Liver (tissue), 9 donors: ENCODE results near the gene TEX53. TPM values are rescaled to one million over a fixed set of nuclear protein-coding genes. Genes with fewer than 3 reads are reported as not detected.

Experiments
- DNase-seq: peaks from one replicate; pipeline ENCODE4 v3.0.0-alpha.2; 2017; ENCODE audit warnings: low spot score
- H3K27ac ChIP-seq, 2 donors: one replicate each; pipeline ENCODE4 v1.7.0; 2013; ENCODE audit warnings: inconsistent platforms in 2 of 2, low read length in 2 of 2, control low read depth in 1 of 2, low read depth in 1 of 2, mild to moderate bottlenecking in 1 of 2
- H3K27me3 ChIP-seq, 4 donors: one replicate each; pipeline versions ENCODE4 v1.6.1 to v1.7.0; 2013; ENCODE audit warnings: low read length in 3 of 4, inconsistent platforms in 1 of 4, mild to moderate bottlenecking in 1 of 4, moderate library complexity in 1 of 4; ENCODE audit not compliant: control insufficient read depth in 4 of 4, insufficient read depth in 4 of 4
- H3K36me3 ChIP-seq, 4 donors: one replicate each; pipeline versions ENCODE4 v1.6.1 to v1.7.0; 2013; ENCODE audit warnings: low read length in 3 of 4, mild to moderate bottlenecking in 3 of 4, low read depth in 1 of 4, moderate library complexity in 1 of 4; ENCODE audit not compliant: control insufficient read depth in 4 of 4, insufficient read depth in 3 of 4
- H3K4me1 ChIP-seq, 4 donors: one replicate each; pipeline versions ENCODE4 v1.6.1 to v1.7.0; 2013; ENCODE audit warnings: low read length in 3 of 4, mild to moderate bottlenecking in 3 of 4, moderate library complexity in 1 of 4; ENCODE audit not compliant: control insufficient read depth in 4 of 4, insufficient read depth in 4 of 4
- H3K4me3 ChIP-seq, 3 donors: one replicate each; pipeline versions ENCODE4 v1.6.1 to v1.7.0; 2013; ENCODE audit warnings: low read length in 3 of 3, control low read depth in 1 of 3, low read depth in 1 of 3, mild to moderate bottlenecking in 1 of 3
- H3K9ac ChIP-seq, 2 donors: one replicate each; pipeline ENCODE4 v1.7.0; 2013; ENCODE audit warnings: low read length in 2 of 2, mild to moderate bottlenecking in 2 of 2, moderate library complexity in 2 of 2, control low read depth in 1 of 2, low read depth in 1 of 2
- H3K9me3 ChIP-seq, 4 donors: one replicate each; pipeline versions ENCODE4 v1.6.1 to v1.7.0; 2013; ENCODE audit warnings: low read length in 3 of 4; ENCODE audit not compliant: control insufficient read depth in 4 of 4
- EGR1 ChIP-seq, 2 donors: IDR thresholded peaks; 2 replicates each; pipeline ENCODE4 v1.6.1; 2016 to 2018; ENCODE audit warnings: antibody characterized with exemption in 2 of 2, low read depth in 2 of 2
- FOXA1 ChIP-seq: IDR thresholded peaks from 2 replicates; pipeline ENCODE4 v1.6.1; 2016; ENCODE audit warnings: antibody characterized with exemption
- FOXA2 ChIP-seq: IDR thresholded peaks from 2 replicates; pipeline ENCODE4 v1.6.1; 2016; ENCODE audit warnings: antibody characterized with exemption
- GABPA ChIP-seq, 2 donors: IDR thresholded peaks in 1 of 2; conservative IDR thresholded peaks in 1 of 2; 2 replicates each; pipeline ENCODE4 v1.6.1; 2016; ENCODE audit warnings: antibody characterized with exemption in 2 of 2, mild to moderate bottlenecking in 1 of 2, moderate library complexity in 1 of 2
- HNF4A ChIP-seq, 2 donors: conservative IDR thresholded peaks; 2 replicates each; pipeline ENCODE4 v1.6.1; 2016; ENCODE audit warnings: antibody characterized with exemption in 2 of 2, mild to moderate bottlenecking in 2 of 2
- HNF4G ChIP-seq: IDR thresholded peaks from 2 replicates; pipeline ENCODE4 v1.6.1; 2016; ENCODE audit warnings: antibody characterized with exemption
- JUND ChIP-seq, 2 donors: IDR thresholded peaks; 2 replicates each; pipeline ENCODE4 v1.6.1; 2016; ENCODE audit warnings: antibody characterized with exemption in 2 of 2
- NR2F2 ChIP-seq: IDR thresholded peaks from 2 replicates; pipeline ENCODE4 v1.6.1; 2016; ENCODE audit warnings: antibody characterized with exemption
- RXRA ChIP-seq, 2 donors: IDR thresholded peaks; 2 replicates each; pipeline ENCODE4 v1.6.1; 2017 to 2018; ENCODE audit warnings: antibody characterized with exemption in 2 of 2, mild to moderate bottlenecking in 1 of 2
- SP1 ChIP-seq: IDR thresholded peaks from 2 replicates; pipeline ENCODE4 v1.6.1; 2018; ENCODE audit warnings: antibody characterized with exemption, mild to moderate bottlenecking
- TAF1 ChIP-seq: conservative IDR thresholded peaks from 2 replicates; pipeline ENCODE4 v1.6.1; 2016; ENCODE audit warnings: antibody characterized with exemption, mild to moderate bottlenecking
- YY1 ChIP-seq: IDR thresholded peaks from 2 replicates; pipeline ENCODE4 v1.6.1; 2016; ENCODE audit warnings: antibody characterized with exemption, mild to moderate bottlenecking
- WGBS: extraction: QIAGEN DNeasy Blood & Tissue Kit; methylation state at CpG from one replicate; pipeline ENCODE4 v1.1.7; 2013; 5-methylcytosine and 5-hydroxymethylcytosine counted together
- polyA plus RNA-seq, 2 donors: library from polyadenylated mRNA; stranded (reverse) in 1 of 2; unstranded in 1 of 2; fragments of 200-250 nt in 1 of 2; fragments of >200 nt in 1 of 2; fragmentation: Nextera tagmentation in 1 of 2; extraction: Ambion mirVana in 1 of 2; gene quantifications; one replicate each; pipeline versions ENCODE4 v1.2.1 to v1.2.3, GENCODE V29; 2013 to 2015
- total RNA-seq, 2 donors: library from RNA; depleted of rRNA; stranded (reverse); fragments of >200 nt; gene quantifications; one replicate each; pipeline ENCODE4 v1.2.3, GENCODE V29; 2014
- TF ChIP-seq, protein P1 (sequence below): IDR thresholded peaks from 2 replicates; pipeline ENCODE4 v1.6.1; 2016; ENCODE audit warnings: antibody characterized with exemption
- TF ChIP-seq, protein P2 (sequence below): IDR thresholded peaks from 2 replicates; pipeline ENCODE4 v1.6.1; 2016; ENCODE audit warnings: antibody characterized with exemption
- TF ChIP-seq, protein P3 (sequence below): IDR thresholded peaks from 2 replicates; pipeline ENCODE4 v1.6.1; 2016; ENCODE audit warnings: antibody characterized with exemption, mild to moderate bottlenecking
- TF ChIP-seq, protein P4 (sequence below): fragments of 150-350 bp; IDR thresholded peaks from 2 replicates; pipeline ENCODE4 v1.5.1; 2017; ENCODE audit warnings: improper control_type of control experiment, low read depth, low read length; ENCODE audit not compliant: missing input control
- TF ChIP-seq, protein P5 (sequence below): IDR thresholded peaks from 2 replicates; pipeline ENCODE4 v1.6.1; 2016; ENCODE audit warnings: antibody characterized with exemption
- donor health status: healthy.
- donor health status: healthy.
- donor health status: healthy.
- donor health status: healthy.
- donor health status: healthy.

TEX53 gene
- total and polyA plus RNA-seq, 4 donors = not detected

DNA sequence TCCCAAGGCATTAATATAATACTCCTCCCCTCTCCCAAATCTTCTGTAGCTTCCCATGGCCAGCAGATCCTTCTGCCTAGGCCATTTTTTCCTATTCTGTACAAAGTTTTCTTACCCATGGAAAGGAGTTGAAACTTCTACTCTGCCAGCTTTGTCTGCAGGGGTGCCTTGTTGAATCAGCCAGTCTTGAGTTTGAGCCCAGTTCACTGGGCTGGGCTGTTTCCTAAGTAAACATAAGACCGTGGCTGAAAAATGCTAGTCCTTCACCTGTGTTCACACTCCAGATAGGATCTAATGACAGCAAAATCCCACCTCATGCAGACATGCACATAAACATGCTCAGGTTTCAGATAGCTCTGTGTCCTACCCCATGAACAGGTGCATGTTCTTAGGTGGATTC lies 14.0 kb upstream of the TEX53 start:
- WGBS = 16% methylated on average over 1 of the region's 1 CpG
- Histone ChIP-seq H3K4me3 (no peak overlapping the region), H3K9ac (no peak overlapping the region), H3K27me3 (no peaks in the 10 kb centered on the region), H3K9me3 (peaks cover 0 to 4% (median 0%) of the 10 kb centered on the region in 4 donors), H3K4me1 (no peaks in the 10 kb centered on the region), H3K36me3 (no peaks in the 10 kb centered on the region), H3K27ac (no peak overlapping the region)
- DNase-seq = no peak
- TF ChIP-seq, protein P1, sequence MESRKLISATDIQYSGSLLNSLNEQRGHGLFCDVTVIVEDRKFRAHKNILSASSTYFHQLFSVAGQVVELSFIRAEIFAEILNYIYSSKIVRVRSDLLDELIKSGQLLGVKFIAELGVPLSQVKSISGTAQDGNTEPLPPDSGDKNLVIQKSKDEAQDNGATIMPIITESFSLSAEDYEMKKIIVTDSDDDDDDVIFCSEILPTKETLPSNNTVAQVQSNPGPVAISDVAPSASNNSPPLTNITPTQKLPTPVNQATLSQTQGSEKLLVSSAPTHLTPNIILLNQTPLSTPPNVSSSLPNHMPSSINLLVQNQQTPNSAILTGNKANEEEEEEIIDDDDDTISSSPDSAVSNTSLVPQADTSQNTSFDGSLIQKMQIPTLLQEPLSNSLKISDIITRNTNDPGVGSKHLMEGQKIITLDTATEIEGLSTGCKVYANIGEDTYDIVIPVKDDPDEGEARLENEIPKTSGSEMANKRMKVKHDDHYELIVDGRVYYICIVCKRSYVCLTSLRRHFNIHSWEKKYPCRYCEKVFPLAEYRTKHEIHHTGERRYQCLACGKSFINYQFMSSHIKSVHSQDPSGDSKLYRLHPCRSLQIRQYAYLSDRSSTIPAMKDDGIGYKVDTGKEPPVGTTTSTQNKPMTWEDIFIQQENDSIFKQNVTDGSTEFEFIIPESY = no peak
- TF ChIP-seq HNF4G (no peak), JUND (IDR thresholded peaks at IDR 0.05) (no peak), HNF4A (conservative IDR thresholded peaks at IDR 0.05) (no peak)

DNA sequence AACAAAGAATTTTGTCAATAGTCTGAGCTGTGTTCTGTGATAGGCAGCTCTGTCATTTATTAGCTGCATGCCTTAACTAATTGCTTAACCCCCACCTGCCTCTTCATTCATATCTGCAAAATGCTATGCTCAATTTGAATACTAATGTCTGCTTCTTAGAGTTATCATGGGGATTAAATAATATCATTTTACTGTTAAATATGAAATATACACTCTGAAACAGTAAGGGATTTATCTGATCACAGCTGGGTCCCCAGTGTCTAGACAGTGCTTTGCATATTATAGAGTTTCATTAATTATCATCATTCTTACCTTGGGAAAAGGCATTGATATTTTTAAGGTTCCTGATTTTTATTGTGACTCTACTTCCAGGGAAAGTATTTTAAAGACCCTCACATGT lies 12.4 kb upstream of the TEX53 start:
- DNase-seq = no peak
- H3K9ac ChIP-seq = no peak overlapping the region
- TF ChIP-seq JUND (IDR thresholded peaks at IDR 0.05) = no peak
- no peak for TF ChIP-seq FOXA2
- TF ChIP-seq EGR1 (IDR thresholded peaks at IDR 0.05; ENCODE audit: low read depth in 2 of 2) = no peak
- H3K27me3 ChIP-seq = no peaks in the 10 kb centered on the region
- H3K36me3 ChIP-seq = no peaks in the 10 kb centered on the region
- peaks cover 0 to 4% (median 0%) of the 10 kb centered on the region in 4 donors for H3K9me3 ChIP-seq
- no peak overlapping the region for H3K4me3 ChIP-seq
- H3K27ac ChIP-seq = no peak overlapping the region
- no peaks in the 10 kb centered on the region for H3K4me1 ChIP-seq

DNA sequence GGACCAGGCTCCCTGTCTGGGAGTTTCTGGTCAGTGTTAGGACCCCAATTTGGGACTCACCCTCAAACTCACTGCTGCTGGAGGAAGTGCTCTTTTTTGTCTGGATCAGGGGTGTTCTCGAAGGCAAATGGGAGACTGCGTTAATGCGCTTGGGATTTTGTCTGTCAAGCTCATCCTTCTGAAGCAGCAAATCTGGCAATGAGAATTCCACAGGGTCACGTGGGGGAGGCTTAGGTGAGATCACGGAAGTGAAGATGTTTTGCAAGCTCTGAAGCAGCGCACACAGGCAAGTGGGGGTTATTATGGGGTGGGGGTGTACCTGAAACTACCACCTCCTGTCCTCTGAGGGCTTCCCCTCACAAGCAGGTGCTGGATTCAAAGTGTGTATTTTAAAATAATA lies 10.5 kb upstream of the TEX53 start:
- WGBS = 80% methylated on average over 6 of the region's 6 CpGs
- Histone ChIP-seq H3K4me3 (no peak overlapping the region), H3K27me3 (no peaks in the 10 kb centered on the region), H3K9ac (no peak overlapping the region), H3K9me3 (peaks cover 0 to 4% (median 0%) of the 10 kb centered on the region in 4 donors), H3K36me3 (no peaks in the 10 kb centered on the region), H3K27ac (no peak overlapping the region), H3K4me1 (no peaks in the 10 kb centered on the region)
- no peak for TF ChIP-seq YY1
- no peak for TF ChIP-seq GABPA (IDR thresholded peaks at IDR 0.05 in 1 of 2, conservative IDR thresholded peaks at IDR 0.05 in 1 of 2)
- no peak for TF ChIP-seq TAF1
- no peak for TF ChIP-seq FOXA1
- no peak for TF ChIP-seq EGR1 (IDR thresholded peaks at IDR 0.05; ENCODE audit: low read depth in 2 of 2)
- TF ChIP-seq, protein P2, sequence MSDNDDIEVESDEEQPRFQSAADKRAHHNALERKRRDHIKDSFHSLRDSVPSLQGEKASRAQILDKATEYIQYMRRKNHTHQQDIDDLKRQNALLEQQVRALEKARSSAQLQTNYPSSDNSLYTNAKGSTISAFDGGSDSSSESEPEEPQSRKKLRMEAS = no peak
- TF ChIP-seq RXRA (IDR thresholded peaks at IDR 0.05) = no peak
- TF ChIP-seq FOXA2 = no peak
- TF ChIP-seq SP1 = no peak
- TF ChIP-seq HNF4G = no peak
- TF ChIP-seq, protein P3, sequence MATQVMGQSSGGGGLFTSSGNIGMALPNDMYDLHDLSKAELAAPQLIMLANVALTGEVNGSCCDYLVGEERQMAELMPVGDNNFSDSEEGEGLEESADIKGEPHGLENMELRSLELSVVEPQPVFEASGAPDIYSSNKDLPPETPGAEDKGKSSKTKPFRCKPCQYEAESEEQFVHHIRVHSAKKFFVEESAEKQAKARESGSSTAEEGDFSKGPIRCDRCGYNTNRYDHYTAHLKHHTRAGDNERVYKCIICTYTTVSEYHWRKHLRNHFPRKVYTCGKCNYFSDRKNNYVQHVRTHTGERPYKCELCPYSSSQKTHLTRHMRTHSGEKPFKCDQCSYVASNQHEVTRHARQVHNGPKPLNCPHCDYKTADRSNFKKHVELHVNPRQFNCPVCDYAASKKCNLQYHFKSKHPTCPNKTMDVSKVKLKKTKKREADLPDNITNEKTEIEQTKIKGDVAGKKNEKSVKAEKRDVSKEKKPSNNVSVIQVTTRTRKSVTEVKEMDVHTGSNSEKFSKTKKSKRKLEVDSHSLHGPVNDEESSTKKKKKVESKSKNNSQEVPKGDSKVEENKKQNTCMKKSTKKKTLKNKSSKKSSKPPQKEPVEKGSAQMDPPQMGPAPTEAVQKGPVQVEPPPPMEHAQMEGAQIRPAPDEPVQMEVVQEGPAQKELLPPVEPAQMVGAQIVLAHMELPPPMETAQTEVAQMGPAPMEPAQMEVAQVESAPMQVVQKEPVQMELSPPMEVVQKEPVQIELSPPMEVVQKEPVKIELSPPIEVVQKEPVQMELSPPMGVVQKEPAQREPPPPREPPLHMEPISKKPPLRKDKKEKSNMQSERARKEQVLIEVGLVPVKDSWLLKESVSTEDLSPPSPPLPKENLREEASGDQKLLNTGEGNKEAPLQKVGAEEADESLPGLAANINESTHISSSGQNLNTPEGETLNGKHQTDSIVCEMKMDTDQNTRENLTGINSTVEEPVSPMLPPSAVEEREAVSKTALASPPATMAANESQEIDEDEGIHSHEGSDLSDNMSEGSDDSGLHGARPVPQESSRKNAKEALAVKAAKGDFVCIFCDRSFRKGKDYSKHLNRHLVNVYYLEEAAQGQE = no peak
- TF ChIP-seq, protein P4, sequence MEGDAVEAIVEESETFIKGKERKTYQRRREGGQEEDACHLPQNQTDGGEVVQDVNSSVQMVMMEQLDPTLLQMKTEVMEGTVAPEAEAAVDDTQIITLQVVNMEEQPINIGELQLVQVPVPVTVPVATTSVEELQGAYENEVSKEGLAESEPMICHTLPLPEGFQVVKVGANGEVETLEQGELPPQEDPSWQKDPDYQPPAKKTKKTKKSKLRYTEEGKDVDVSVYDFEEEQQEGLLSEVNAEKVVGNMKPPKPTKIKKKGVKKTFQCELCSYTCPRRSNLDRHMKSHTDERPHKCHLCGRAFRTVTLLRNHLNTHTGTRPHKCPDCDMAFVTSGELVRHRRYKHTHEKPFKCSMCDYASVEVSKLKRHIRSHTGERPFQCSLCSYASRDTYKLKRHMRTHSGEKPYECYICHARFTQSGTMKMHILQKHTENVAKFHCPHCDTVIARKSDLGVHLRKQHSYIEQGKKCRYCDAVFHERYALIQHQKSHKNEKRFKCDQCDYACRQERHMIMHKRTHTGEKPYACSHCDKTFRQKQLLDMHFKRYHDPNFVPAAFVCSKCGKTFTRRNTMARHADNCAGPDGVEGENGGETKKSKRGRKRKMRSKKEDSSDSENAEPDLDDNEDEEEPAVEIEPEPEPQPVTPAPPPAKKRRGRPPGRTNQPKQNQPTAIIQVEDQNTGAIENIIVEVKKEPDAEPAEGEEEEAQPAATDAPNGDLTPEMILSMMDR = no peak
- TF ChIP-seq, protein P5, sequence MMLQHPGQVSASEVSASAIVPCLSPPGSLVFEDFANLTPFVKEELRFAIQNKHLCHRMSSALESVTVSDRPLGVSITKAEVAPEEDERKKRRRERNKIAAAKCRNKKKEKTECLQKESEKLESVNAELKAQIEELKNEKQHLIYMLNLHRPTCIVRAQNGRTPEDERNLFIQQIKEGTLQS = no peak
- no peak for TF ChIP-seq JUND (IDR thresholded peaks at IDR 0.05)
- no peak for TF ChIP-seq NR2F2
- no peak for DNase-seq
